Mucosa of rectum (tissue), 2 donors: Measurements from ENCODE around the gene TTC3.
"Not testable (repeated sequence)": the region's sequence is repeated elsewhere in the genome, so short reads cannot be mapped to it uniquely, and the experiment has no call there.

Source experiments
- H3K27ac ChIP-seq, 2 donors: one replicate each; pipeline ENCODE4 v1.7.0; 2013; ENCODE audit warnings: inconsistent platforms in 2 of 2, low read depth in 2 of 2, low read length in 2 of 2
- H3K27me3 ChIP-seq, 2 donors: one replicate each; pipeline ENCODE4 v1.7.0; 2013; ENCODE audit warnings: low read length in 2 of 2; ENCODE audit not compliant: control insufficient read depth in 2 of 2, insufficient read depth in 2 of 2
- H3K36me3 ChIP-seq, 2 donors: one replicate each; pipeline ENCODE4 v1.7.0; 2013; ENCODE audit warnings: low read length in 2 of 2; ENCODE audit not compliant: control insufficient read depth in 2 of 2, insufficient read depth in 2 of 2
- H3K4me1 ChIP-seq, 2 donors: one replicate each; pipeline ENCODE4 v1.7.0; 2013; ENCODE audit warnings: low read length in 2 of 2, mild to moderate bottlenecking in 1 of 2; ENCODE audit not compliant: control insufficient read depth in 2 of 2, insufficient read depth in 2 of 2
- H3K4me3 ChIP-seq, 2 donors: one replicate each; pipeline ENCODE4 v1.7.0; 2013; ENCODE audit warnings: low read length in 2 of 2
- H3K9ac ChIP-seq, 2 donors: one replicate each; pipeline ENCODE4 v1.7.0; 2013; ENCODE audit warnings: low read length in 2 of 2, low read depth in 1 of 2, mild to moderate bottlenecking in 1 of 2
- H3K9me3 ChIP-seq, 2 donors: one replicate each; pipeline ENCODE4 v1.7.0; 2013; ENCODE audit warnings: low read length in 2 of 2; ENCODE audit not compliant: control insufficient read depth in 2 of 2
- donor health status: healthy.
- donor health status: Normal muscosa, but diverticular disease.

Gene TTC3

GRCh38 chr21:37085726-37086125 lies 12.7 kb downstream of the TTC3 start:
- Histone ChIP-seq H3K36me3 (peaks cover 0 to 7% of the 10 kb centered on the region in 2 donors), H3K27ac (no peak overlapping the region), H3K9me3 (no peaks in the 10 kb centered on the region), H3K4me1 (peaks cover 0 to 7% of the 10 kb centered on the region in 2 donors), H3K27me3 (no peaks in the 10 kb centered on the region), H3K9ac (no peak overlapping the region), H3K4me3 (no peak overlapping the region)

DNA sequence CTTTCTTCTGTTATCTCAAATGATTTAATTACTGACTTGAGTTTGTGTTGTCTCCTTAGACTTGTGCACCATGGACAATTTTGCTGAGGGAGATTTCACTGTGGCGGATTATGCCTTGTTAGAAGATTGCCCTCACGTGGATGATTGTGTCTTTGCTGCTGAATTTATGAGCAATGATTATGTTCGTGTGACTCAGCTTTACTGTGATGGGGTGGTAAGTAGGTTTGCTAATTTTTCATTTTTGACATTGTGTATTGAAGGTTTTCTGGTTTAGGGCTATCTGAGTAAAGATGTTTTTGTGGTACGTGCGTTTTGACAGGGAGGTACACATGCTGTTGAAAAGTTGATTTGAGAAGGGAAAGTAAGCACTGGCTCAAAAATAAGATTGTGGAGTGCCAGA lies 14.1 kb downstream of the TTC3 start:
- Histone ChIP-seq H3K9me3 (no peaks in the 10 kb centered on the region), H3K9ac (no peak overlapping the region), H3K36me3 (peaks cover 1 to 7% of the 10 kb centered on the region in 2 donors), H3K4me1 (peaks cover 0 to 7% of the 10 kb centered on the region in 2 donors), H3K27me3 (no peaks in the 10 kb centered on the region), H3K4me3 (no peak overlapping the region), H3K27ac (no peak overlapping the region)

GRCh38 chr21:37088186-37088735 lies 15.2 kb downstream of the TTC3 start:
- H3K9ac ChIP-seq, result no peak overlapping the region
- no peaks in the 10 kb centered on the region for H3K27me3 ChIP-seq
- H3K4me3 ChIP-seq, result no peak overlapping the region
- peaks cover 0 to 3% of the 10 kb centered on the region in 2 donors for H3K4me1 ChIP-seq
- H3K27ac ChIP-seq, result no peak overlapping the region
- peaks cover 2 to 7% of the 10 kb centered on the region in 2 donors for H3K36me3 ChIP-seq
- no peaks in the 10 kb centered on the region for H3K9me3 ChIP-seq

- H3K27me3 ChIP-seq, result no peaks in the 10 kb centered on the region
- H3K4me3 ChIP-seq, result no peak overlapping the region
- no peak overlapping the region for H3K27ac ChIP-seq
- no peaks in the 10 kb centered on the region for H3K4me1 ChIP-seq
- peaks cover 23 to 35% of the 10 kb centered on the region in 2 donors for H3K36me3 ChIP-seq
- no peak overlapping the region for H3K9ac ChIP-seq
- H3K9me3 ChIP-seq, result no peaks in the 10 kb centered on the region
Measured at GRCh38 chr21:37093977-37094376, 20.9 kb downstream of the TTC3 start.

- H3K4me3 ChIP-seq, result no peak overlapping the region
- H3K27ac ChIP-seq, result no peak overlapping the region
- H3K36me3 ChIP-seq, result peaks cover 29 to 31% of the 10 kb centered on the region in 2 donors
- H3K9ac ChIP-seq, result no peak overlapping the region
- H3K27me3 ChIP-seq, result no peaks in the 10 kb centered on the region
- no peaks in the 10 kb centered on the region for H3K4me1 ChIP-seq
- no peaks in the 10 kb centered on the region for H3K9me3 ChIP-seq
Measured at GRCh38 chr21:37095821-37096220, 22.8 kb downstream of the TTC3 start.

DNA sequence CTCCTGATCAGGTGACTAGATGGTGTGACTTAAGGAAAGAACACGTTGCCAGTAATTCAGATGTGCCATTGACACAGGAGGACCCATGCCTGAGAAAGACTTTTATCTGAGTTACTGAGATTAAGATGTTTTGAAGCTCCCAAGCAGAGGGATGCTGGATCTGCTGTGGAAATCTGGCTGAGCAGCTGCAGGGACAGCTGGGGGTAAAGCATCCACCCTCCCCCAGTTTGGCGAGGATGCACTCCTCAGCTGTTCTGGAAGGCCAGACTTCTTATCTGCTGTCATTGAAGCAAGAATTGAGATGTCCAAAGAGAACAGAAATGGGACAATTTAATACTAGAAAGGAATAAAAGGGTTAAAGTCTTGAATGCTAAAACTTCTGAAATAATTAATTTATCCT lies 25.7 kb downstream of the TTC3 start:
- Histone ChIP-seq H3K36me3 (peaks cover 27 to 31% of the 10 kb centered on the region in 2 donors), H3K4me1 (no peaks in the 10 kb centered on the region), H3K9ac (no peak overlapping the region), H3K9me3 (no peaks in the 10 kb centered on the region), H3K4me3 (no peak overlapping the region), H3K27ac (no peak overlapping the region), H3K27me3 (no peaks in the 10 kb centered on the region)

- no peak overlapping the region for H3K9ac ChIP-seq
- H3K27me3 ChIP-seq, result no peaks in the 10 kb centered on the region
- no peaks in the 10 kb centered on the region for H3K4me1 ChIP-seq
- H3K9me3 ChIP-seq, result no peaks in the 10 kb centered on the region
- H3K36me3 ChIP-seq, result peaks cover 27 to 30% of the 10 kb centered on the region in 2 donors
- H3K27ac ChIP-seq, result no peak overlapping the region
- no peak overlapping the region for H3K4me3 ChIP-seq
Measured at GRCh38 chr21:37100316-37100715, 27.3 kb downstream of the TTC3 start.

DNA sequence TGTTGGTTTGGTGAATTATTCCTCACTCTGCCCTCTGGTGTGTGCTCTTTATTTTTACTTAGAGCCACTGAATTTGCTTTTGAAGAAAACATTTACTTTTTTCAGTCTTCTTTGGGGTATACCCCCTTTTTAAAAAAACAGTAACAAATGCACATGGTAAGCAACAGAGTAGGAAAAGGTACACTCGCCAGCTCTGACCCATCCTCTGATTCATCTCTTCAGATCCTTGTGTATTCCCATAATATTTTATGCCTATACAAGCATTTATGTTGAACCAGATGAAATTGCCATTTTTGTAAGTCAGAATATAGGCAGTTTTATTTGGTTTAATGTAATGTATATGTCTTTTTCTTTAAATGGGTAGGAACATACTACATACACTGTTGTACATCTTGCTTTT lies 28.3 kb downstream of the TTC3 start:
- H3K27ac ChIP-seq, result no peak overlapping the region
- no peak overlapping the region for H3K4me3 ChIP-seq
- no peaks in the 10 kb centered on the region for H3K27me3 ChIP-seq
- no peaks in the 10 kb centered on the region for H3K4me1 ChIP-seq
- peaks cover 22 to 23% of the 10 kb centered on the region in 2 donors for H3K36me3 ChIP-seq
- no peak overlapping the region for H3K9ac ChIP-seq
- no peaks in the 10 kb centered on the region for H3K9me3 ChIP-seq

DNA sequence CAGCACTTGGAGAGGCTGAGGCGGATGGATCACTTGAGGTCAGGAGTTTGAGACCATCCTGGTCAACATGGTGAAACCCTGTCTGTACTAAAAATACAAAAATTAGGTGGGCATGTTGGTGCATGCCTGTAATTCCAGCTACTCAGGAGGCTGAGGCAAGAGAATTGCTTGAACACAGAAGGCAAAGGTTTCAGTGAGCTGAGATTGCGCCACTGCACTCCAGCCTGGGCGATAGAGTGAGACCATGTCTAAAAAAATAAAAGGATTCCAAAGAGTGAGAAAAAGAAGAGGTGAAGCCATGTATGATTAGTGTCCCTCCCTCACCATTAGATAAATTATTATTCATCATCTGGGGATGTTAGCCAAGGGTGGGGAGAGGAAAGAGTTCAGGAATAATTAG lies 29.7 kb downstream of the TTC3 start:
- H3K9me3 ChIP-seq, H3K4me3 ChIP-seq, H3K27ac ChIP-seq, H3K4me1 ChIP-seq, H3K9ac ChIP-seq, H3K27me3 ChIP-seq: not testable (repeated sequence)
- H3K36me3 ChIP-seq, result peaks cover 11 to 18% of the 10 kb centered on the region in 2 donors

DNA sequence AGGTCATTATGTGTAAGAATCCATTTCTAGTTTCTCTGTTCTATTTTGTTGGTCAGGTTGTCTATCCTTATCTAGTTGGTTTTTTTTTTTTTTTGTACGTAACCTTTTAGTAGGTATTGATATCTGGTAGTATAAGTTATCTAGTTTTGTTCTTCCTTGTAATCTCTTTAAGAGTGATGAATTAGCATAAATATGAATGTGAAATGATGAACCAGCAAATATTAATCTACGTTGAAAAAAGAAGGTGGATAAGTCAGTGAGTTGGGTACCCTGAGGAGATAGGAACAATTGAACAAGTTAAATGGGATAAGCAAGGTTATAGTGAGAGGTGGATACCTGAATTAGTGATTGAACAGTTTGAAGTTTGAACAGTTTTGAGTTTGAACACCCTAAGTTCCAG lies 33.9 kb downstream of the TTC3 start:
- Histone ChIP-seq H3K36me3 (peaks cover 5 to 6% of the 10 kb centered on the region in 2 donors), H3K27ac (no peak overlapping the region), H3K9me3 (no peaks in the 10 kb centered on the region), H3K9ac (no peak overlapping the region), H3K4me1 (no peaks in the 10 kb centered on the region), H3K27me3 (no peaks in the 10 kb centered on the region), H3K4me3 (no peak overlapping the region)

GRCh38 chr21:37111029-37111428 lies 38.0 kb downstream of the TTC3 start:
- H3K9ac ChIP-seq, H3K4me3 ChIP-seq, H3K27me3 ChIP-seq, H3K27ac ChIP-seq, H3K36me3 ChIP-seq, H3K9me3 ChIP-seq, H3K4me1 ChIP-seq: not testable (repeated sequence)
